SK-N-SH treated with all-trans-retinoic acid at 6 μM for 48 hours (cell line): Measurements from ENCODE around the gene CATSPERB.

Source experiments
- ESRRG ChIP-seq: fragments of 250-450 bp; sonication (Bioruptor Pico); IDR thresholded peaks from 2 replicates; pipeline ENCODE4 v1.6.1; 2021; ENCODE audit warnings: mild to moderate bottlenecking
- GLIS3 ChIP-seq: fragments of 250-450 bp; sonication (Bioruptor Pico); IDR thresholded peaks from 2 replicates; pipeline ENCODE4 v1.5.0; 2020; ENCODE audit warnings: mild to moderate bottlenecking, moderate library complexity
- OSR1 ChIP-seq: fragments of 250-450 bp; sonication (Bioruptor Pico); IDR thresholded peaks from 2 replicates; pipeline ENCODE4 v1.8.0; 2022; ENCODE audit warnings: moderate library complexity, mild to moderate bottlenecking, inconsistent platforms
- PPARA ChIP-seq: fragments of 250-450 bp; sonication (Bioruptor Pico); IDR thresholded peaks from 2 replicates; pipeline ENCODE4 v1.5.0; 2020; ENCODE audit warnings: mild to moderate bottlenecking, borderline replicate concordance
- RARB ChIP-seq: fragments of 250-450 bp; sonication (Bioruptor Pico); IDR thresholded peaks from 2 replicates; pipeline ENCODE4 v1.8.0; 2021; ENCODE audit warnings: mild to moderate bottlenecking, moderate library complexity
- TCF4 ChIP-seq: fragments of 250-450 bp; sonication (Bioruptor Pico); IDR thresholded peaks from 2 replicates; pipeline ENCODE4 v1.8.0; 2021; ENCODE audit warnings: mild to moderate bottlenecking, moderate library complexity, borderline replicate concordance
- ZFP3 ChIP-seq: fragments of 250-450 bp; sonication (Bioruptor Pico); IDR thresholded peaks from 2 replicates; pipeline ENCODE4 v1.5.0; 2020; ENCODE audit warnings: mild to moderate bottlenecking, moderate library complexity
- ZFP30 ChIP-seq: fragments of 450-650 bp; formaldehyde crosslinking; IDR thresholded peaks from 2 replicates; pipeline ENCODE4 v1.5.0; 2022; ENCODE audit warnings: mild to moderate bottlenecking, moderate library complexity
- ZNF565 ChIP-seq: fragments of 450-650 bp; formaldehyde crosslinking; conservative IDR thresholded peaks from 2 replicates; pipeline ENCODE4 v1.5.0; 2020; ENCODE audit warnings: low read depth, mild to moderate bottlenecking, moderate library complexity
- ZNF8 ChIP-seq: fragments of 450-650 bp; formaldehyde crosslinking; IDR thresholded peaks from 2 replicates; pipeline ENCODE4 v1.5.0; 2020; ENCODE audit warnings: mild to moderate bottlenecking, moderate library complexity
- TF ChIP-seq, protein P1 (sequence below): fragments of 250-450 bp; sonication (Bioruptor Pico); IDR thresholded peaks from 2 replicates; pipeline ENCODE4 v1.8.0; 2020; ENCODE audit warnings: mild to moderate bottlenecking, moderate library complexity, borderline replicate concordance
- TF ChIP-seq, protein P2 (sequence below): fragments of 250-450 bp; sonication (Bioruptor Pico); IDR thresholded peaks from 2 replicates; pipeline ENCODE4 v1.8.0; 2021; ENCODE audit warnings: low read depth, mild to moderate bottlenecking, moderate library complexity, borderline replicate concordance
- TF ChIP-seq, protein P3 (sequence below): fragments of 250-450 bp; sonication (Bioruptor Pico); IDR thresholded peaks from 2 replicates; pipeline ENCODE4 v1.5.0; 2020; ENCODE audit warnings: mild to moderate bottlenecking, moderate library complexity

- no peak for TF ChIP-seq GLIS3 (CRISPR knock-in tag)
- TF ChIP-seq, protein P1, sequence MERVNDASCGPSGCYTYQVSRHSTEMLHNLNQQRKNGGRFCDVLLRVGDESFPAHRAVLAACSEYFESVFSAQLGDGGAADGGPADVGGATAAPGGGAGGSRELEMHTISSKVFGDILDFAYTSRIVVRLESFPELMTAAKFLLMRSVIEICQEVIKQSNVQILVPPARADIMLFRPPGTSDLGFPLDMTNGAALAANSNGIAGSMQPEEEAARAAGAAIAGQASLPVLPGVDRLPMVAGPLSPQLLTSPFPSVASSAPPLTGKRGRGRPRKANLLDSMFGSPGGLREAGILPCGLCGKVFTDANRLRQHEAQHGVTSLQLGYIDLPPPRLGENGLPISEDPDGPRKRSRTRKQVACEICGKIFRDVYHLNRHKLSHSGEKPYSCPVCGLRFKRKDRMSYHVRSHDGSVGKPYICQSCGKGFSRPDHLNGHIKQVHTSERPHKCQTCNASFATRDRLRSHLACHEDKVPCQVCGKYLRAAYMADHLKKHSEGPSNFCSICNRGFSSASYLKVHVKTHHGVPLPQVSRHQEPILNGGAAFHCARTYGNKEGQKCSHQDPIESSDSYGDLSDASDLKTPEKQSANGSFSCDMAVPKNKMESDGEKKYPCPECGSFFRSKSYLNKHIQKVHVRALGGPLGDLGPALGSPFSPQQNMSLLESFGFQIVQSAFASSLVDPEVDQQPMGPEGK = no peak
- TF ChIP-seq, protein P2, sequence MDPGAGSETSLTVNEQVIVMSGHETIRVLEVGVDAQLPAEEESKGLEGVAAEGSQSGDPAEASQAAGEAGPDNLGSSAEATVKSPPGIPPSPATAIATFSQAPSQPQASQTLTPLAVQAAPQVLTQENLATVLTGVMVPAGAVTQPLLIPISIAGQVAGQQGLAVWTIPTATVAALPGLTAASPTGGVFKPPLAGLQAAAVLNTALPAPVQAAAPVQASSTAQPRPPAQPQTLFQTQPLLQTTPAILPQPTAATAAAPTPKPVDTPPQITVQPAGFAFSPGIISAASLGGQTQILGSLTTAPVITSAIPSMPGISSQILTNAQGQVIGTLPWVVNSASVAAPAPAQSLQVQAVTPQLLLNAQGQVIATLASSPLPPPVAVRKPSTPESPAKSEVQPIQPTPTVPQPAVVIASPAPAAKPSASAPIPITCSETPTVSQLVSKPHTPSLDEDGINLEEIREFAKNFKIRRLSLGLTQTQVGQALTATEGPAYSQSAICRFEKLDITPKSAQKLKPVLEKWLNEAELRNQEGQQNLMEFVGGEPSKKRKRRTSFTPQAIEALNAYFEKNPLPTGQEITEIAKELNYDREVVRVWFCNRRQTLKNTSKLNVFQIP (CRISPR knock-in tag) = no peak
- no peak for TF ChIP-seq ZNF565
- no peak for TF ChIP-seq ZFP3 (CRISPR knock-in tag)
- TF ChIP-seq RARB (CRISPR knock-in tag) = no peak
- TF ChIP-seq PPARA (CRISPR knock-in tag) = no peak
- no peak for TF ChIP-seq ESRRG
- TF ChIP-seq ZFP30 = no peak
- TF ChIP-seq TCF4 = no peak
- TF ChIP-seq, protein P3, sequence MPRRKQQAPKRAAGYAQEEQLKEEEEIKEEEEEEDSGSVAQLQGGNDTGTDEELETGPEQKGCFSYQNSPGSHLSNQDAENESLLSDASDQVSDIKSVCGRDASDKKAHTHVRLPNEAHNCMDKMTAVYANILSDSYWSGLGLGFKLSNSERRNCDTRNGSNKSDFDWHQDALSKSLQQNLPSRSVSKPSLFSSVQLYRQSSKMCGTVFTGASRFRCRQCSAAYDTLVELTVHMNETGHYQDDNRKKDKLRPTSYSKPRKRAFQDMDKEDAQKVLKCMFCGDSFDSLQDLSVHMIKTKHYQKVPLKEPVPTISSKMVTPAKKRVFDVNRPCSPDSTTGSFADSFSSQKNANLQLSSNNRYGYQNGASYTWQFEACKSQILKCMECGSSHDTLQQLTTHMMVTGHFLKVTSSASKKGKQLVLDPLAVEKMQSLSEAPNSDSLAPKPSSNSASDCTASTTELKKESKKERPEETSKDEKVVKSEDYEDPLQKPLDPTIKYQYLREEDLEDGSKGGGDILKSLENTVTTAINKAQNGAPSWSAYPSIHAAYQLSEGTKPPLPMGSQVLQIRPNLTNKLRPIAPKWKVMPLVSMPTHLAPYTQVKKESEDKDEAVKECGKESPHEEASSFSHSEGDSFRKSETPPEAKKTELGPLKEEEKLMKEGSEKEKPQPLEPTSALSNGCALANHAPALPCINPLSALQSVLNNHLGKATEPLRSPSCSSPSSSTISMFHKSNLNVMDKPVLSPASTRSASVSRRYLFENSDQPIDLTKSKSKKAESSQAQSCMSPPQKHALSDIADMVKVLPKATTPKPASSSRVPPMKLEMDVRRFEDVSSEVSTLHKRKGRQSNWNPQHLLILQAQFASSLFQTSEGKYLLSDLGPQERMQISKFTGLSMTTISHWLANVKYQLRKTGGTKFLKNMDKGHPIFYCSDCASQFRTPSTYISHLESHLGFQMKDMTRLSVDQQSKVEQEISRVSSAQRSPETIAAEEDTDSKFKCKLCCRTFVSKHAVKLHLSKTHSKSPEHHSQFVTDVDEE = no peak
- TF ChIP-seq ZNF8 (CRISPR knock-in tag) = no peak
- TF ChIP-seq OSR1 = no peak
These were observed 46.3 kb upstream of the CATSPERB start for GRCh38 chr14:91778217-91778616.
